Upper lobe of right lung (tissue), 1 donor: ENCODE results near the gene ITGAL. TPM values are rescaled to one million over a fixed set of nuclear protein-coding genes. Genes with fewer than 3 reads are reported as not detected.

Experiments
- ATAC-seq: fragments of 200-7000 bp; cut with Tn5 transposase; one replicate; pipeline ENCODE4 v1.9.1; 2020; ENCODE audit warnings: mild to moderate bottlenecking, moderate library complexity
- DNase-seq: peaks from one replicate; pipeline ENCODE4 v3.0.0-alpha.2; 2020
- H3K27ac ChIP-seq: fragments of 200-600 bp; one replicate; pipeline ENCODE4 v1.8.0; 2022
- H3K27me3 ChIP-seq: fragments of 200-600 bp; one replicate; pipeline ENCODE4 v1.8.0; 2022; ENCODE audit warnings: mild to moderate bottlenecking
- H3K36me3 ChIP-seq: fragments of 200-600 bp; one replicate; pipeline ENCODE4 v1.8.0; 2022
- H3K4me1 ChIP-seq: fragments of 200-600 bp; one replicate; pipeline ENCODE4 v1.8.0; 2022
- H3K4me3 ChIP-seq: fragments of 200-600 bp; one replicate; pipeline ENCODE4 v1.8.0; 2022; ENCODE audit warnings: mild to moderate bottlenecking
- H3K9me3 ChIP-seq: fragments of 200-600 bp; one replicate; pipeline ENCODE4 v1.8.0; 2022
- intact Hi-C: fragments of 100-400 bp; cut with DNase I; formaldehyde crosslinking; loops from one replicate; pipeline ENCODE4 v1.11.0; 2022
- total RNA-seq: library from RNA; stranded (reverse); fragmentation: NEBNext Ultra II Directional; extraction: Animal tissue kit (Norgen Biotek cat#: 25700); gene quantifications from one replicate; pipeline ENCODE4 v1.2.1, GENCODE V29; 2021
- TF ChIP-seq, protein P1 (sequence below): fragments of 200-600 bp; IDR thresholded peaks from one replicate; pipeline ENCODE4 v1.8.0; 2022; ENCODE audit warnings: antibody characterized with exemption
- donor health status: DM: no; HTN: yes; CAD: no; lungs with severe emphysema.

ITGAL gene
- total RNA-seq, 1 donor from 2014 or later = 62.8 TPM

- H3K36me3 ChIP-seq = no peaks in the 10 kb centered on the region
- ATAC-seq (no peak), DNase-seq (no peak)
- peaks cover 12% of the 10 kb centered on the region for H3K4me1 ChIP-seq
- intact Hi-C loops = no loop called here
- TF ChIP-seq, protein P1, sequence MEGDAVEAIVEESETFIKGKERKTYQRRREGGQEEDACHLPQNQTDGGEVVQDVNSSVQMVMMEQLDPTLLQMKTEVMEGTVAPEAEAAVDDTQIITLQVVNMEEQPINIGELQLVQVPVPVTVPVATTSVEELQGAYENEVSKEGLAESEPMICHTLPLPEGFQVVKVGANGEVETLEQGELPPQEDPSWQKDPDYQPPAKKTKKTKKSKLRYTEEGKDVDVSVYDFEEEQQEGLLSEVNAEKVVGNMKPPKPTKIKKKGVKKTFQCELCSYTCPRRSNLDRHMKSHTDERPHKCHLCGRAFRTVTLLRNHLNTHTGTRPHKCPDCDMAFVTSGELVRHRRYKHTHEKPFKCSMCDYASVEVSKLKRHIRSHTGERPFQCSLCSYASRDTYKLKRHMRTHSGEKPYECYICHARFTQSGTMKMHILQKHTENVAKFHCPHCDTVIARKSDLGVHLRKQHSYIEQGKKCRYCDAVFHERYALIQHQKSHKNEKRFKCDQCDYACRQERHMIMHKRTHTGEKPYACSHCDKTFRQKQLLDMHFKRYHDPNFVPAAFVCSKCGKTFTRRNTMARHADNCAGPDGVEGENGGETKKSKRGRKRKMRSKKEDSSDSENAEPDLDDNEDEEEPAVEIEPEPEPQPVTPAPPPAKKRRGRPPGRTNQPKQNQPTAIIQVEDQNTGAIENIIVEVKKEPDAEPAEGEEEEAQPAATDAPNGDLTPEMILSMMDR = no peak
- H3K9me3 ChIP-seq = no peaks in the 10 kb centered on the region
- no peaks in the 10 kb centered on the region for H3K27me3 ChIP-seq
- no peak overlapping the region for H3K27ac ChIP-seq
- no peak overlapping the region for H3K4me3 ChIP-seq
These were observed 94.0 kb downstream of the ITGAL start for GRCh38 chr16:30566531-30566930.

DNA sequence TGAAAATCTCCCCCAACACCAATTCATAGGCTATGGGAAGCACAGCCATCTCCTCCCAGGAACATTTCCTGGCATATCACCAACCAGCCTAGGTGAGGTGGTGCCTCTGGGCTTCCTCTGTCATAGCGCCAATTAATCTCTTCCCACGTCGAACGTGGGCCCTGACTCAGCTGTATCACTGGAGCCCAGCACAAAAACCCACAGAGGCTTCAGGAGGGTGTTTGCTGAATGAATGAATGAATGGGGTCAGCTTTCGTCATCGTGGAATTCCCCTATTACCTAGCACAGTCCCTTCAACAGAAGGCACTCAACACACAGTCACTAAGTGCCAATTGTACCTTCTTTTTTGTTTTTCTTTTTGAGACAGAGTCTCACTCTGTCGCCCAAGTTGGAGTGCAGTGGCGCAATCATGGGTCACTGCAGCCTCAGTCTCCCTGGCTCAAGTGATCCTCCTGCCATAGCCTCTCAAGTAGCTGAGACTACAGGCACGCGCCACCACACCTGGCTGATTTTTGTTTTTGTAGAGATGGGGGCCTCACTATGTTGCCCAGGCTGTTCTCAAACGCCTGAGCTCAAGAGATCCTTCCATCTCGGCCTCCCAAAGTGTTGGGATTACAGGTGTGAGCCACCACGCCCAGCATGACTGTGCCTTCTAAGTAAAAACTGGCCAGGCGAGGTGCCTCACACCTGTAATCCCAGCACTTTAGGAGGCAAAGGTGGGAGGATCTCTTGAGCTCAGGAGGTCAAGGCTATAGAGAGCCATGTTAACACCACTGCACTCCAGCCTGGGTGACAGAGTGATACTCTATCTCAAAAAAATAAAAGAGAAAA, 94.8 kb downstream of the ITGAL start:
- Histone ChIP-seq H3K27ac (no peak overlapping the region), H3K4me3 (no peak overlapping the region), H3K4me1 (peaks cover 14% of the 10 kb centered on the region), H3K9me3 (no peaks in the 10 kb centered on the region), H3K36me3 (no peaks in the 10 kb centered on the region), H3K27me3 (no peaks in the 10 kb centered on the region)
- no peak for DNase-seq
- intact Hi-C loops = no loop called here
- ATAC-seq = no peak
- TF ChIP-seq, protein P1 = no peak

- H3K27me3 ChIP-seq = no peaks in the 10 kb centered on the region
- H3K9me3 ChIP-seq = no peaks in the 10 kb centered on the region
- intact Hi-C loops = no loop called here
- no peak for ATAC-seq
- H3K27ac ChIP-seq = no peak overlapping the region
- no peak overlapping the region for H3K4me3 ChIP-seq
- peaks cover 17% of the 10 kb centered on the region for H3K4me1 ChIP-seq
- DNase-seq = no peak
- no peaks in the 10 kb centered on the region for H3K36me3 ChIP-seq
- TF ChIP-seq, protein P1 = no peak
These were observed 95.6 kb downstream of the ITGAL start for GRCh38 chr16:30567991-30568638.

- Histone ChIP-seq H3K4me3 (no peak overlapping the region), H3K9me3 (no peaks in the 10 kb centered on the region), H3K4me1 (peaks cover 17% of the 10 kb centered on the region), H3K27ac (no peak overlapping the region), H3K27me3 (no peaks in the 10 kb centered on the region), H3K36me3 (no peaks in the 10 kb centered on the region)
- ATAC-seq (no peak), DNase-seq (no peak)
- TF ChIP-seq, protein P1 = no peak
- intact Hi-C loops = no loop called here
These were observed 96.7 kb downstream of the ITGAL start for GRCh38 chr16:30569281-30569680.

- Histone ChIP-seq H3K27ac (peak overlapping the region; percentile 99), H3K27me3 (no peaks in the 10 kb centered on the region), H3K36me3 (no peaks in the 10 kb centered on the region), H3K4me3 (peak overlapping the region; percentile 88), H3K9me3 (no peaks in the 10 kb centered on the region), H3K4me1 (peaks cover 17% of the 10 kb centered on the region)
- no peak for ATAC-seq
- TF ChIP-seq, protein P1 = no peak
- no peak for DNase-seq
- intact Hi-C loops = no loop called here
These were observed 97.4 kb downstream of the ITGAL start for GRCh38 chr16:30569746-30570635.
